ENCODE data around the gene SYNGR4. TPM values are rescaled to one million over a fixed set of nuclear protein-coding genes. Genes with fewer than 3 reads are reported as not detected.

Gene SYNGR4
- polyA plus RNA-seq, 1 experiment, result not detected

- H3K4me3 ChIP-seq (ENCODE audit: low read depth, low read length), result no peak overlapping the region
- POLR2A ChIA-PET, result no interaction called here
- no peak for TF ChIP-seq CTCF (IDR thresholded peaks at IDR 0.05; ENCODE audit: low read depth, low read length)
- CTCF ChIA-PET, result no interaction called here
- H3K9me3 ChIP-seq (ENCODE audit: control insufficient read depth, insufficient read depth, low read length), result no peaks in the 10 kb centered on the region
- H3K27me3 ChIP-seq (ENCODE audit: control insufficient read depth, insufficient read depth, low read length), result no peaks in the 10 kb centered on the region
- H3K27ac ChIP-seq (ENCODE audit: low read depth, low read length), result no peak overlapping the region
- DNase-seq (ENCODE audit: low read depth, low spot score), result no peak
Observed at GRCh38 chr19:48342841-48343540, 21.2 kb upstream of the SYNGR4 start.

GRCh38 chr19:48344892-48345291 lies 19.3 kb upstream of the SYNGR4 start:
- no peak overlapping the region for H3K27ac ChIP-seq (ENCODE audit: low read depth, low read length)
- H3K27me3 ChIP-seq (ENCODE audit: control insufficient read depth, insufficient read depth, low read length), result no peaks in the 10 kb centered on the region
- no peak for DNase-seq (ENCODE audit: low read depth, low spot score)
- TF ChIP-seq CTCF (IDR thresholded peaks at IDR 0.05; ENCODE audit: low read depth, low read length), result no peak
- H3K4me3 ChIP-seq (ENCODE audit: low read depth, low read length), result no peak overlapping the region
- ChIA-PET CTCF (interaction anchor here (1.2 kb wide), 1 partner anchor 10 kb away, joined by 3 read pairs; no protein-coding TSS in a partner anchor), POLR2A (no interaction called here)
- no peaks in the 10 kb centered on the region for H3K9me3 ChIP-seq (ENCODE audit: control insufficient read depth, insufficient read depth, low read length)

GRCh38 chr19:48346191-48346590 lies 18.0 kb upstream of the SYNGR4 start:
- ChIA-PET CTCF (interaction anchor here (0.6 to 1.2 kb wide), 2 partner anchors 12 to 599 kb away, joined by 3 read pairs; no protein-coding TSS in a partner anchor), POLR2A (no interaction called here)
- no peak for TF ChIP-seq CTCF (IDR thresholded peaks at IDR 0.05; ENCODE audit: low read depth, low read length)
- DNase-seq (ENCODE audit: low read depth, low spot score), result no peak
- H3K4me3 ChIP-seq (ENCODE audit: low read depth, low read length), result no peak overlapping the region
- no peak overlapping the region for H3K27ac ChIP-seq (ENCODE audit: low read depth, low read length)
- H3K27me3 ChIP-seq (ENCODE audit: control insufficient read depth, insufficient read depth, low read length), result no peaks in the 10 kb centered on the region
- H3K9me3 ChIP-seq (ENCODE audit: control insufficient read depth, insufficient read depth, low read length), result no peaks in the 10 kb centered on the region

GRCh38 chr19:48348045-48348444 lies 16.1 kb upstream of the SYNGR4 start:
- H3K4me3 ChIP-seq (ENCODE audit: low read depth, low read length), result no peak overlapping the region
- no peak for TF ChIP-seq CTCF (IDR thresholded peaks at IDR 0.05; ENCODE audit: low read depth, low read length)
- H3K27ac ChIP-seq (ENCODE audit: low read depth, low read length), result no peak overlapping the region
- no peak for DNase-seq (ENCODE audit: low read depth, low spot score)
- no peaks in the 10 kb centered on the region for H3K9me3 ChIP-seq (ENCODE audit: control insufficient read depth, insufficient read depth, low read length)
- CTCF ChIA-PET, result interaction anchor here (0.7 to 1.6 kb wide), 2 partner anchors 14 to 1282 kb away, joined by 4 to 5 read pairs; no protein-coding TSS in a partner anchor
- POLR2A ChIA-PET, result no interaction called here
- H3K27me3 ChIP-seq (ENCODE audit: control insufficient read depth, insufficient read depth, low read length), result no peaks in the 10 kb centered on the region

GRCh38 chr19:48348737-48349136 lies 15.4 kb upstream of the SYNGR4 start:
- no peak for TF ChIP-seq CTCF (IDR thresholded peaks at IDR 0.05; ENCODE audit: low read depth, low read length)
- DNase-seq (ENCODE audit: low read depth, low spot score), result no peak
- Histone ChIP-seq H3K27me3 (ENCODE audit: control insufficient read depth, insufficient read depth, low read length) (no peaks in the 10 kb centered on the region), H3K4me3 (ENCODE audit: low read depth, low read length) (no peak overlapping the region), H3K9me3 (ENCODE audit: control insufficient read depth, insufficient read depth, low read length) (no peaks in the 10 kb centered on the region), H3K27ac (ENCODE audit: low read depth, low read length) (no peak overlapping the region)
- ChIA-PET CTCF (interaction anchor here (1.6 kb wide), 1 partner anchor 15 kb away, joined by 5 read pairs; no protein-coding TSS in a partner anchor), POLR2A (no interaction called here)
